GM18870 (cell line): ENCODE results near the gene RAB31.
"Not testable (repeated sequence)": the region's sequence is repeated elsewhere in the genome, so short reads cannot be mapped to it uniquely, and the experiment has no call there.

Experiments used
- ATAC-seq: cut with Tn5 transposase; IDR thresholded peaks from one replicate; pipeline ENCODE4 v1.9.1; 2021; ENCODE audit warnings: moderate library complexity; ENCODE audit not compliant: unreplicated experiment

Gene RAB31

GRCh38 chr18:9876212-9876866 lies 168.2 kb downstream of the RAB31 start:
- no peak for ATAC-seq

GRCh38 chr18:9876867-9877654 lies 169.0 kb downstream of the RAB31 start:
- no peak for ATAC-seq

GRCh38 chr18:9877655-9878014 lies 169.5 kb downstream of the RAB31 start:
- ATAC-seq, result no peak

- no peak for ATAC-seq
Measured at GRCh38 chr18:9878095-9878494, 170.0 kb downstream of the RAB31 start.

- ATAC-seq, result no peak
Measured at GRCh38 chr18:9878783-9879242, 170.7 kb downstream of the RAB31 start.

GRCh38 chr18:9884090-9884489 lies 176.0 kb downstream of the RAB31 start:
- no peak for ATAC-seq

- ATAC-seq, result no peak
Measured at GRCh38 chr18:9884532-9885140, 176.5 kb downstream of the RAB31 start.

- ATAC-seq, result no peak
Measured at GRCh38 chr18:9885170-9886004, 177.3 kb downstream of the RAB31 start, which contains the start of gene TXNDC2. TXNDC2 (plus strand) TSS chr18:9885973; CDS start chr18:9886681, 708 bp downstream.

GRCh38 chr18:9886005-9886348 lies 177.9 kb downstream of the RAB31 start:
- ATAC-seq, result no peak

GRCh38 chr18:9887992-9888391 lies 179.9 kb downstream of the RAB31 start:
- ATAC-seq, result no peak

GRCh38 chr18:9890196-9890595 lies 182.1 kb downstream of the RAB31 start:
- ATAC-seq, result no peak

GRCh38 chr18:9890957-9891356 lies 182.9 kb downstream of the RAB31 start:
- no peak for ATAC-seq

- ATAC-seq, result not testable (repeated sequence)
Measured at GRCh38 chr18:9891515-9891914, 183.4 kb downstream of the RAB31 start.

- ATAC-seq, result no peak
Measured at GRCh38 chr18:9894454-9895068, 186.5 kb downstream of the RAB31 start.

- no peak for ATAC-seq
Measured at GRCh38 chr18:9897129-9897528, 189.0 kb downstream of the RAB31 start.

GRCh38 chr18:9897787-9898291 lies 189.7 kb downstream of the RAB31 start:
- ATAC-seq, result not testable (repeated sequence)

- ATAC-seq, result no peak
Measured at GRCh38 chr18:9898792-9899549, 190.9 kb downstream of the RAB31 start.

GRCh38 chr18:9899550-9899930 lies 191.4 kb downstream of the RAB31 start:
- not testable (repeated sequence) for ATAC-seq

GRCh38 chr18:9900699-9901098 lies 192.6 kb downstream of the RAB31 start:
- ATAC-seq, result no peak

- ATAC-seq, result no peak
Measured at GRCh38 chr18:9901377-9901776, 193.3 kb downstream of the RAB31 start.
